ENCODE results near the gene NFKB2. TPM values are rescaled to one million over a fixed set of nuclear protein-coding genes. Genes with fewer than 3 reads are reported as not detected.

The NFKB2 gene
- total RNA-seq, 1 donor from 2014 or later, result 10.3 TPM

Other genes with a start within 250 kb of the NFKB2 start
- gene NOLC1, start 243.3 kb upstream of the NFKB2 start, total RNA-seq, result 57.5 TPM
- gene ELOVL3, start 169.4 kb upstream of the NFKB2 start, total RNA-seq, result not detected
- not detected for gene PITX3, start 154.2 kb upstream of the NFKB2 start, total RNA-seq
- gene GBF1, start 150.2 kb upstream of the NFKB2 start, total RNA-seq, result 24.0 TPM
- gene PSD, start 23.1 kb downstream of the NFKB2 start, total RNA-seq, result 2.0 TPM
- gene FBXL15, start 25.1 kb downstream of the NFKB2 start, total RNA-seq, result 9.4 TPM
- gene CUEDC2, start 36.9 kb downstream of the NFKB2 start, total RNA-seq, result 23.7 TPM
- 1.6 TPM for gene C10orf95, start 55.8 kb downstream of the NFKB2 start, total RNA-seq
- 67.3 TPM for gene ACTR1A, start 107.0 kb downstream of the NFKB2 start, total RNA-seq
- 9.4 TPM for gene SUFU, start 108.3 kb downstream of the NFKB2 start, total RNA-seq
- 29.1 TPM for gene TRIM8, start 248.8 kb downstream of the NFKB2 start, total RNA-seq

Measured in esophagus mucosa (tissue), 1 donor.